Trophoblast cell (in vitro differentiated cells and primary cell): ENCODE results near the gene PNMA8C.

Source experiments
- DNase-seq, 2 donors: peaks; one replicate each; pipeline ENCODE4 v3.0.0-alpha.2; 2016
- H2AFZ ChIP-seq: 2 replicates; pipeline ENCODE4 v1.6.1; 2013; ENCODE audit warnings: low read length, moderate library complexity, mild to moderate bottlenecking; ENCODE audit not compliant: insufficient read depth, poor library complexity
- H2AK5ac ChIP-seq: 2 replicates; pipeline ENCODE4 v1.6.1; 2013; ENCODE audit warnings: mild to moderate bottlenecking, low read length
- H2BK120ac ChIP-seq: 2 replicates; pipeline ENCODE4 v1.6.1; 2013; ENCODE audit warnings: low read length, mild to moderate bottlenecking, moderate library complexity; ENCODE audit not compliant: insufficient read depth, poor library complexity
- H2BK12ac ChIP-seq: 2 replicates; pipeline ENCODE4 v1.6.1; 2013; ENCODE audit warnings: mild to moderate bottlenecking, low read length, moderate library complexity
- H2BK5ac ChIP-seq: 2 replicates; pipeline ENCODE4 v1.6.1; 2013; ENCODE audit warnings: low read length, low read depth, moderate library complexity, mild to moderate bottlenecking; ENCODE audit not compliant: poor library complexity
- H3K14ac ChIP-seq: 2 replicates; pipeline ENCODE4 v1.6.1; 2013; ENCODE audit warnings: mild to moderate bottlenecking, low read length
- H3K18ac ChIP-seq: 2 replicates; pipeline ENCODE4 v1.6.1; 2013; ENCODE audit warnings: mild to moderate bottlenecking, low read length
- H3K23ac ChIP-seq: 2 replicates; pipeline ENCODE4 v1.6.1; 2013; ENCODE audit warnings: low read length
- H3K27ac ChIP-seq: 2 replicates; pipeline ENCODE4 v1.5.1; 2013; ENCODE audit warnings: low read depth, mild to moderate bottlenecking, inconsistent platforms, low read length, moderate library complexity
- H3K27me3 ChIP-seq: 2 replicates; pipeline ENCODE4 v1.6.1; 2013; ENCODE audit warnings: inconsistent platforms, mild to moderate bottlenecking, low read length, moderate library complexity; ENCODE audit not compliant: insufficient read depth
- H3K36me3 ChIP-seq, 2 experiments: 1 replicate in 1 of 2; 2 replicates in 1 of 2; pipeline ENCODE4 v1.6.1; 2013; ENCODE audit warnings: low read length in 2 of 2, mild to moderate bottlenecking in 2 of 2, moderate library complexity in 1 of 2; ENCODE audit not compliant: insufficient read depth in 2 of 2, control insufficient read depth in 1 of 2
- H3K4ac ChIP-seq: 2 replicates; pipeline ENCODE4 v1.6.1; 2013; ENCODE audit warnings: low read depth, mild to moderate bottlenecking, low read length, moderate library complexity
- H3K4me1 ChIP-seq, 2 experiments: 1 replicate in 1 of 2; 2 replicates in 1 of 2; pipeline ENCODE4 v1.6.1; 2013; ENCODE audit warnings: low read length in 2 of 2, mild to moderate bottlenecking in 2 of 2, moderate library complexity in 1 of 2; ENCODE audit not compliant: insufficient read depth in 2 of 2, control insufficient read depth in 1 of 2
- H3K4me2 ChIP-seq: 2 replicates; pipeline ENCODE4 v1.6.1; 2013; ENCODE audit warnings: inconsistent platforms, mild to moderate bottlenecking, low read length, moderate library complexity
- H3K4me3 ChIP-seq: 2 replicates; pipeline ENCODE4 v1.5.1; 2013; ENCODE audit warnings: mild to moderate bottlenecking, low read depth, low read length, inconsistent platforms
- H3K79me1 ChIP-seq: one replicate; pipeline ENCODE4 v1.6.1; 2013; ENCODE audit warnings: low read length
- H3K79me2 ChIP-seq: 2 replicates; pipeline ENCODE4 v1.6.1; 2013; ENCODE audit warnings: low read length, mild to moderate bottlenecking; ENCODE audit not compliant: control insufficient read depth, insufficient read depth, poor library complexity
- H3K9ac ChIP-seq: 2 replicates; pipeline ENCODE4 v1.6.1; 2013; ENCODE audit warnings: mild to moderate bottlenecking, low read length
- H3K9me3 ChIP-seq: 2 replicates; pipeline ENCODE4 v1.6.1; 2013; ENCODE audit warnings: low read depth, mild to moderate bottlenecking, control low read depth, inconsistent platforms, low read length; ENCODE audit not compliant: insufficient read depth
- H4K12ac ChIP-seq: 2 replicates; pipeline ENCODE4 v1.6.1; 2013; ENCODE audit warnings: low read depth, mild to moderate bottlenecking, low read length, moderate library complexity
- H4K8ac ChIP-seq: 2 replicates; pipeline ENCODE4 v1.6.1; 2013; ENCODE audit warnings: low read depth, mild to moderate bottlenecking, low read length, moderate library complexity
- H4K91ac ChIP-seq: one replicate; pipeline ENCODE4 v1.6.1; 2013; ENCODE audit warnings: low read depth, mild to moderate bottlenecking, low read length, moderate library complexity
- WGBS: extraction: QIAGEN DNeasy Blood & Tissue Kit; methylation state at CpG from one replicate; pipeline ENCODE4 v1.1.7; 2013; ENCODE audit warnings: missing lambda C conversion rate; ENCODE audit not compliant: insufficient read length, insufficient coverage; ENCODE audit errors: extremely low coverage; 5-methylcytosine and 5-hydroxymethylcytosine counted together

The PNMA8C gene

GRCh38 chr19:46426506-46427162 lies 2.1 kb downstream of the PNMA8C start:
- Histone ChIP-seq H4K8ac (peak overlapping the region; percentile 85), H3K4me3 (peak overlapping the region; percentile 77), H2BK120ac (no peak overlapping the region), H3K9me3 (peaks cover 2% of the 10 kb centered on the region), H2BK5ac (no peak overlapping the region), H3K4ac (no peak overlapping the region), H3K79me1 (peaks cover 2% of the 10 kb centered on the region), H2AFZ (peak overlapping the region; percentile 97), H3K23ac (no peak overlapping the region), H2AK5ac (no peak overlapping the region), H3K14ac (peak overlapping the region; percentile 21), H3K18ac (no peak overlapping the region), H4K91ac (peak overlapping the region; percentile 45), H3K4me1 (peaks cover 0 to 6% of the 10 kb centered on the region in 2 experiments), H3K27me3 (no peaks in the 10 kb centered on the region), H3K79me2 (no peaks in the 10 kb centered on the region), H3K27ac (no peak overlapping the region), H3K36me3 (no peaks in the 10 kb centered on the region), H3K4me2 (peak overlapping the region; percentile 80), H2BK12ac (no peak overlapping the region), H4K12ac (peak overlapping the region; percentile 45), H3K9ac (peak overlapping the region; percentile 17)
- peak; percentile 31 to 37 for DNase-seq
- WGBS: 100% methylated on average over 1 of the region's 32 CpGs

GRCh38 chr19:46426035-46426505 lies 2.7 kb downstream of the PNMA8C start:
- no peak overlapping the region for H3K23ac ChIP-seq
- H3K18ac ChIP-seq: no peak overlapping the region
- no peaks in the 10 kb centered on the region for H3K27me3 ChIP-seq
- H3K4ac ChIP-seq: no peak overlapping the region
- H4K91ac ChIP-seq: peak overlapping the region; percentile 45
- H3K4me2 ChIP-seq: peak overlapping the region; percentile 80
- no CpG with 5 or more reads among the region's 10 CpGs for WGBS
- no peak overlapping the region for H3K14ac ChIP-seq
- peaks cover 0 to 6% of the 10 kb centered on the region in 2 experiments for H3K4me1 ChIP-seq
- peaks cover 2% of the 10 kb centered on the region for H3K79me1 ChIP-seq
- peaks cover 2% of the 10 kb centered on the region for H3K9me3 ChIP-seq
- peak overlapping the region; percentile 85 for H4K8ac ChIP-seq
- peak overlapping the region; percentile 97 for H2AFZ ChIP-seq
- H2BK12ac ChIP-seq: no peak overlapping the region
- H2BK120ac ChIP-seq: no peak overlapping the region
- DNase-seq: no peak
- H3K27ac ChIP-seq: no peak overlapping the region
- peak overlapping the region; percentile 45 for H4K12ac ChIP-seq
- no peak overlapping the region for H2AK5ac ChIP-seq
- H3K36me3 ChIP-seq: no peaks in the 10 kb centered on the region
- no peak overlapping the region for H3K4me3 ChIP-seq
- H3K9ac ChIP-seq: peak overlapping the region; percentile 17
- no peaks in the 10 kb centered on the region for H3K79me2 ChIP-seq
- H2BK5ac ChIP-seq: no peak overlapping the region

- no peak overlapping the region for H3K4me3 ChIP-seq
Observed at GRCh38 chr19:46423188-46423587, 5.5 kb downstream of the PNMA8C start.

GRCh38 chr19:46422344-46422743 lies 6.4 kb downstream of the PNMA8C start:
- peaks cover 0 to 6% of the 10 kb centered on the region in 2 experiments for H3K4me1 ChIP-seq
- no peak for DNase-seq
- no peak overlapping the region for H4K12ac ChIP-seq
- no CpG with 5 or more reads among the region's 2 CpGs for WGBS
- no peak overlapping the region for H3K4me2 ChIP-seq
- no peak overlapping the region for H4K91ac ChIP-seq
- H3K23ac ChIP-seq: no peak overlapping the region
- H3K14ac ChIP-seq: no peak overlapping the region
- H3K27me3 ChIP-seq: no peaks in the 10 kb centered on the region
- no peak overlapping the region for H3K4me3 ChIP-seq
- H3K18ac ChIP-seq: no peak overlapping the region
- no peaks in the 10 kb centered on the region for H3K79me2 ChIP-seq
- H3K27ac ChIP-seq: no peak overlapping the region
- H4K8ac ChIP-seq: no peak overlapping the region
- no peak overlapping the region for H2BK5ac ChIP-seq
- H2BK120ac ChIP-seq: no peak overlapping the region
- no peak overlapping the region for H2BK12ac ChIP-seq
- H2AFZ ChIP-seq: no peak overlapping the region
- H3K9me3 ChIP-seq: peaks cover 2% of the 10 kb centered on the region
- no peak overlapping the region for H2AK5ac ChIP-seq
- H3K9ac ChIP-seq: no peak overlapping the region
- no peaks in the 10 kb centered on the region for H3K36me3 ChIP-seq
- no peak overlapping the region for H3K4ac ChIP-seq
- peaks cover 2% of the 10 kb centered on the region for H3K79me1 ChIP-seq

More at GRCh38 chr19:46423188-46423587, 5.5 kb downstream of the PNMA8C start:
- peaks cover 2% of the 10 kb centered on the region for H3K79me1 ChIP-seq
- peaks cover 2% of the 10 kb centered on the region for H3K9me3 ChIP-seq
- peaks cover 0 to 6% of the 10 kb centered on the region in 2 experiments for H3K4me1 ChIP-seq
- no peak overlapping the region for H3K4me2 ChIP-seq
- no peak overlapping the region for H3K23ac ChIP-seq
- H2AK5ac ChIP-seq: no peak overlapping the region
- H2AFZ ChIP-seq: no peak overlapping the region
- no peaks in the 10 kb centered on the region for H3K36me3 ChIP-seq
- H3K4ac ChIP-seq: no peak overlapping the region
- H3K27me3 ChIP-seq: no peaks in the 10 kb centered on the region
- no peak overlapping the region for H3K18ac ChIP-seq
- no peaks in the 10 kb centered on the region for H3K79me2 ChIP-seq
- no peak for DNase-seq
- H2BK12ac ChIP-seq: no peak overlapping the region
- no peak overlapping the region for H3K9ac ChIP-seq
- H4K12ac ChIP-seq: no peak overlapping the region
- no peak overlapping the region for H3K14ac ChIP-seq
- no CpG with 5 or more reads among the region's 5 CpGs for WGBS
- H4K91ac ChIP-seq: no peak overlapping the region
- H2BK5ac ChIP-seq: no peak overlapping the region
- no peak overlapping the region for H2BK120ac ChIP-seq
- no peak overlapping the region for H3K27ac ChIP-seq
- H4K8ac ChIP-seq: no peak overlapping the region
